Measurements from ENCODE around the gene LCP2.
"Not testable (repeated sequence)": the region's sequence is repeated elsewhere in the genome, so short reads cannot be mapped to it uniquely, and the experiment has no call there.

LCP2 gene

DNA sequence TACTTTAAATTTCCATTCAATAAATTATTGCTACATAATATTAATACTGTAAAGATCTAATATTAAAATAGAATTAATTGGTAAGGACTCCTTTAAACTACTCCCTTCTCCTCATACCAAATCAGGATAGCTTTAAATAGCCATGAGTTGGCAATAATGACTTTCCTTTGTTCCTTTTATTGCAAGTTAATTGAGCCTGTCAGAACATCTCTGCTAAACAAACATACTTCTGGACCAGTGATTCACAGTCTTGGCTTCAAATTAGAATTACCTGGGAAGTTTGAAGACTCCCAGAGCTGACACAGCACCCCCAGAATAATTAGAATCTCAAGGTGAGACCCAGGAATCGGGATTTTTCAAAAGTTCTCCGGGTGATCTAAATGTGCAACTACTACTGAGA, 46.1 kb downstream of the LCP2 start:
- in situ Hi-C loops (cut with HindIII; ENCODE audit: low sequenced_read_pairs), result no loop called here

DNA sequence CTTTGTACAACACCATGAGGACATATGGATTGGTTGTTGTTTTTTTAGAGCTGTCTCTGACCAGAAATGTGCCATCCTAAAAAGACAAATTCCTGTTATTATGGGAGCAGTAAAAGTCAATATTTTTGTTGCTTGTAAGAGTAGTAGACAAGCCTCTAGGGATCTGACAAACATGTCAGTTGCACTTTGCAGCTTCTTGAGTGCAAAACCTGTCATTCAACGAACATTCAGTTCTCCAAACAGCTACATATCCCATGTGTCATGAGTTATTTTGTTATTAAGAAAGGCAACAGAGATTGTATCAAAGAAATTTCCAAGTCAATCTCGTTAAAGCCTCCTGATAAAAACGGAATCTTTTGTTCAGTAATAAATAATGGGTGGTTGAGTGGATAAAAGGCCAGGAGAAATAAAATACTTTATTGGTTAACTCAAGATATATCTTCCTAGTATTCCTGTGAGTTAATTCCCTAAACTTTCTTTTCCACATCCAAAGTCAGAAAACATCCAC, 46.7 kb downstream of the LCP2 start:
- in situ Hi-C loops (cut with HindIII; ENCODE audit: low sequenced_read_pairs), result no loop called here

DNA sequence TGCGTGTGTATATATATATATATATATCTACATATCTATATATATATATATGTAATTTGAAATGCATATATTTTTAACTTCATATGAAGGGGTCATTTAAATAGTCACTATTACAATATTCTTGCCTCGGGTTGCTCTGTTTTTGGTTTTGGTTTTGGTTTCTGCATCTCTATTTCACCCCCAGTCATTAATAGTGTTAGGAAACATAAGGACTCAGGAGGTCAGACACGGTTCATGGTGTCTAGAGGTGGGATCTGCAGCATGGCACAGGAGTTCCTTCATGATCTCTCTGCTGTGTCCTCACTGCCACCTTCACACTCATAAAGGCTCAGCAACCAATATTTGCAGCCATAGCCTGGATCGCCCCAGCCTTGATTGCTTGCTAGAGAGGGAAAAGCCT, 48.2 kb downstream of the LCP2 start:
- in situ Hi-C loops (cut with HindIII; ENCODE audit: low sequenced_read_pairs), result no loop called here

DNA sequence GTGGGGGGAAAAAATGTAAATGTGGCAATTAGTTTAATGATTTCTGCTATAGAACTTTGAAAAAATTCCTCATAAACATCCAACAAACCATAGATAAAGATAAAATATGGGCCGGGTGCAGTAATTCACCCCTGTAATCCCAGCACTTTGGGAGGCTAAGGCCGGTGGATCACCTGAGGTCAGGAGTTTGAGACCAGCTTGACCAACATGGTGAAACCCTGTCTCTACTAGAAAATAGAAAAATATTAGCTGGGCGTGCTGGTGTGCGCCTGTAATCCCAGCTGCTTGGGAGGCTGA, 48.7 kb downstream of the LCP2 start:
- in situ Hi-C loops (cut with HindIII; ENCODE audit: low sequenced_read_pairs), result not testable (repeated sequence)

DNA sequence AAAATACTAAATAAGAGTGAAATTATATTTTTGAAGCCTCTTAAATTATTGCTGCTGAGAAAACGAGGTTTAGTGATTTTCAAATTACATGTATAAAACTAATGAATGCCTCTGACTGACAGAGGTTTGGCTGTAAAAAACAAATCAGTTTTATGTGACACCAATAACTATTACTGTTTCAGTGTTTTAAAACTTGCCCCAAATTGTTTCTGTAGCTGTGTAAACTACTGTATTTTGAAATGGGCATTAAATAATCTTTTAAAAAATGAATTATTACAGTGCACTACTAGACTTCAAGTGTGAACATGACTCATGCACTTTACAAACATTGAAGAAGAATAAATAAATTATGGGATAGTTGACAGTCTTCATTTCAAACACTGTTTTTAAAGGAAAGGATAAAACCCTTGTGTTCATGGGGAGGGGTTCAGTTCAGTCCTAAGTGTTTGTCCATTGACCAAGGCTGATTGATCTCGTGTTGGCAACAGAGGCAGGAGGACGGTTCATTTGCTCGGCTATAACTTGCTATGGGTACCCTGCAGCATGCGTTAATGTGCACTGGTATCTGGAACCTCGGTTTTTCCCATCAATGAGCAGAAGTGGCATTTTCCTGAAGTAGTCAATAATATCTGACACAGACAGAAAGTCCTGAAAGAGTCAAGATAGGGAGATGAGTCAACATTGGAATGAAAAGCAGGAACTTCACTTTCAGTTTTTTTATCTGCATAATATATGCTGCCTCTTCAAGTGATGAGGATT, 49.2 kb downstream of the LCP2 start:
- in situ Hi-C loops (cut with HindIII; ENCODE audit: low sequenced_read_pairs), result no loop called here

DNA sequence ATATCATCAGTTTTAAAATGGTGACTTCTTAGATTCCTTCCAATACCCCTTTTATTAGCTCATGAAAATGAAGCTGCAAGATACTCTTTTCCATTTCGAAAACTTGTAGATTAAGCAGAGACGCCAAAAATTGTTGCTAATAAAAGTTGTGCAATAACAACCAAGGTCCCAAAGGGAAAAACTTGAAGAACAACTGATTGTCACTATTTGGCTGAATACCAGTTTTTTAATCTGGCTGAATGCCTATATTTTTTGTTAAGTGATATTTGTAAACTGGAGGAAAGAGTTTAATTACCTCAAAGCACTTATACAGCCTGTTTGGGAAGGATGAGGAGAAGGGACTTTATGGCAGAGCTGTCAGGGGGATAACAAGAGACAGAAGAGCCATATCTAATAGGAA, 50.2 kb downstream of the LCP2 start:
- in situ Hi-C loops (cut with HindIII; ENCODE audit: low sequenced_read_pairs), result no loop called here

DNA sequence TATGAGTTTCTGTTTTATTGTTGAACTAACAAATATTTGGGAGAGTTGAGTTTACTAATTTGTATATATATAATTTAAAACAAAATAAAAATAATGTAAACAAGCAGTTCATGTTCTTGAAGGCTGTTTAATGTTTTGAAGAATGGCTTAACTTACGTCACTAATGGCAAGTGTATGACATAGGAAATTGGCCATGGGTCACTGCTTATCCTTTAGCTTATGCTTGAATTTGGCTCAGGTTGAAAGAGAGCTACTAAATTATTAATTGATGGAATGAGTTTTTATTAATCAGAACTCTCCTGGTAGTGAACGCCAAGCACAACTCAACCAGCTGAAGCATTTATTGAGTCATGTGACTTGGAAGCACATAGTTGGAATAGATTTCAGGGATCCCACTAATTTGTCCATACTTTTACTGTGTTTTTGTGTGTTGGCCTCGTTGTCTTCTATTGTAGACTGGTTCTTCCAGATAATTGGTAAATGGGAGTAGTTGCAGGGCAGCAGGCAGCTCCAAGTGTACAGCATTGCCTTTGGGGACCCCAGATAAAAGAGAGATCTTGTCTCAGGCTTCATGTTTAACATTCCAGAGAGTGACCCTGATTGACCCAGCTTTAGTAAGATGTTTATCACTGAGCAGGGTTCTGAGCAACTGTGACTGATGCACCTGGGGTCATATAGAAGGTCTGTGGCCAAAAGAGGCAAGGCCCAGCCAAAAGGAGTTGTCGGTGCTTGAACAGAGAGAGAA, 51.3 kb downstream of the LCP2 start:
- in situ Hi-C loops (cut with HindIII; ENCODE audit: low sequenced_read_pairs), result no loop called here

- in situ Hi-C loops (cut with HindIII; ENCODE audit: low sequenced_read_pairs), result not testable (repeated sequence)
Observed at GRCh38 chr5:170245436-170245835, 52.1 kb downstream of the LCP2 start.

GRCh38 chr5:170238456-170239196, 59.0 kb downstream of the LCP2 start:
- in situ Hi-C loops (cut with HindIII; ENCODE audit: low sequenced_read_pairs), result no loop called here

GRCh38 chr5:170235876-170236864, 61.4 kb downstream of the LCP2 start:
- in situ Hi-C loops (cut with HindIII; ENCODE audit: low sequenced_read_pairs), result no loop called here

GRCh38 chr5:170233358-170233892, 64.2 kb downstream of the LCP2 start:
- in situ Hi-C loops (cut with HindIII; ENCODE audit: low sequenced_read_pairs), result no loop called here

- in situ Hi-C loops (cut with HindIII; ENCODE audit: low sequenced_read_pairs), result no loop called here
Observed at GRCh38 chr5:170232786-170233185, 64.8 kb downstream of the LCP2 start, which contains the start of gene C5orf58. TSS of gene C5orf58 (plus strand) at chr5:170232985. CDS start at chr5:170234977, 1,992 bp downstream.

DNA sequence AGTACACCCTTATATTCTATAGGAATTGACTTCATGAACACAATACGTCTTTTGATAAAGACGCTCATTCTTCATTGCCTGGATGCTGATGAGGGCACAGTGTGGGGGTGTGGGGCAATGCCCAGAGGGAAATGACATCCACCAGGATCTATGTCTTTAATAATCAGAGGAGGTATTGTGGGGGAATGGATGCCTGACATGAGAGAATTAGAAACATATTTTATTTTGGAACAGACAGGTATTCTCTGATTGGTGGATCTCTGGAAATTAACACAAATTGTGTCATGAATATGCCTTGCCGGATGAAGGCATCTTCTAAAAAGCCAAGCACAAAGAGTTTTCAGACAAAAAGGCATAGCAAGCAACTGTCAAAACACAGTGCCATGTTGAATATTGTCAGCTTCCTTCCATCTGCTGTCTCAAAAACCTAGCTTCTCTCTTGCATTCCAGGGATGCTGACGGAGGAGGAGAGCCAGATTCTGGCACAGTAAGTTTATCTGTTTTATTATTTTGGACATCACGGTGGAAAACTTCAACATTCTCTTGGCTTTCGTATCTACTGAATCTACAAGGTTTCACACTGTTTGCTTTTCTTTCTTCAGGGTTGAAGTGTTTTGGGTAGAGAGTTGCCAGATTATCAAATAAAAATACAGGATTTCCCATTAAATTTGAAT, 68.7 kb downstream of the LCP2 start:
- in situ Hi-C loops (cut with HindIII; ENCODE audit: low sequenced_read_pairs), result no loop called here

DNA sequence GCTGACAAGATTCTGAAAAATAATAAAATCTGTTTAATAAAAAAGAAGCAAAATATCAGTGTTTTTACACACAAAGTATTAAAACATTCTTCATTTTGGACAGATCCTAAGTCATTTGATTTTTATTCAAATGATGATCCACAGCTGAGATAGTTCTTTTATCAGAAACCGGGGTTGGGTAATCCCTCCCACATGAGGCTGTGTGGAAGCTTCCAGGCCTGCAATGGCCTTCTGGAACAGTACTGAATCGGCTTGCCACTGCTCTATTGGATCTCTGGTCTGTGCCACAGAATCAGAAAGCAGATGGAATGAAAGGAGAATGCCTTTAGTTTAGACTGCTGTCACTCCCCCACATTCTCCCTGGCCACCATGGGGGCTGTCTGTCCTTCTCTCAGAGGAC, 70.9 kb downstream of the LCP2 start:
- in situ Hi-C loops (cut with HindIII; ENCODE audit: low sequenced_read_pairs), result no loop called here

- in situ Hi-C loops (cut with HindIII; ENCODE audit: low sequenced_read_pairs), result no loop called here
Observed at GRCh38 chr5:170226129-170226615, 71.4 kb downstream of the LCP2 start.

DNA sequence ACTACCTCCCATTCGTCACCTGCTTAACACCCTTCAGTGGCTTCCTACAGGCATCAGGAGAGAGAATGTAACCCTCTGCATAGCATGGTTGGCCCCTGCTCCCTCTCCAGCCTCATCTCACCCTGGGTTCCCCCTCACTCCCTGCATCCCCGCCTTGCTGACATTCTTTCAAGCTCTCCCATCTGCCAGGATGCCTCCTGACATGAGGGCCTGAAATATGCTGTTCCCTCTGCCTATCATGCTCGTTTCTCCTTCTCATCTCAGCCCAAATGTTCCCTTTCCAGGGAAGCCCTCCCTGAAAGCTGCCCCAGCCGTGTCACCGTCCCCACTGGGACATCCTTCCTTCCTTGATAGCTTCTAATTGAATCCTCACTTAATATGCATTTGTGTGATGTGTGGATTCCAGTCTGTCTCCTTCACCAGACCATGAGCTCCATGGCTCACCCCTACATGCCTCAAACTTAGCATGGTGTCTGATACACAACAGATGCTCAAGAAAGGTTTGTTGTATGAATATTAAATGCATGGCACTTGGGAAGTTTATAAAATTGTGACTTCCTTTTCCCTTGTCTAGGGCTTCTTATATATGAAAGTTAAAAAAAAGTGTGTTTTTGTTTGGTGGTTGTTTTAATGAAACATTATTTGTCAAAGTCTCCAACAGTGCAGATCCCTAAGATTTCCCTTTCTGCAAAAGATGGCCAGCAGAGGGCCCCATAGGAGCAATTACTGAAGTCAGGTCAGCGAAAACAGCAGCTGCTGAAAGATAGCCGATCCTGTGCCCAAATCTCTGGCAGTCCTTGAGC, 72.0 kb downstream of the LCP2 start:
- in situ Hi-C loops (cut with HindIII; ENCODE audit: low sequenced_read_pairs), result no loop called here

- in situ Hi-C loops (cut with HindIII; ENCODE audit: low sequenced_read_pairs), result no loop called here
Observed at GRCh38 chr5:170223906-170224305, 73.7 kb downstream of the LCP2 start.

GRCh38 chr5:170223360-170223759, 74.2 kb downstream of the LCP2 start:
- in situ Hi-C loops (cut with HindIII; ENCODE audit: low sequenced_read_pairs), result no loop called here

GRCh38 chr5:170221327-170221741, 76.2 kb downstream of the LCP2 start:
- in situ Hi-C loops (cut with HindIII; ENCODE audit: low sequenced_read_pairs), result no loop called here

Data from DLD1 (cell line).